GM21515 (cell line): ENCODE data around the gene PCGF3.
A peak's percentile ranks its signal among the peaks of the same experiment; 100 is the strongest.
"Not testable (repeated sequence)": the region's sequence is repeated elsewhere in the genome, so short reads cannot be mapped to it uniquely, and the experiment has no call there.

Source experiments
- ATAC-seq: cut with Tn5 transposase; IDR thresholded peaks from one replicate; pipeline ENCODE4 v1.9.1; 2021; ENCODE audit not compliant: unreplicated experiment

The PCGF3 gene

GRCh38 chr4:667545-667925 lies 38.1 kb upstream of the PCGF3 start:
- ATAC-seq = no peak

GRCh38 chr4:668219-668618 lies 37.4 kb upstream of the PCGF3 start:
- not testable (repeated sequence) for ATAC-seq

GRCh38 chr4:669806-670559 lies 35.6 kb upstream of the PCGF3 start:
- ATAC-seq = not testable (repeated sequence)

- ATAC-seq = no peak
These were observed 33.9 kb upstream of the PCGF3 start for GRCh38 chr4:671769-672168.

- no peak for ATAC-seq
These were observed 32.1 kb upstream of the PCGF3 start for GRCh38 chr4:673349-674091.

- ATAC-seq = peak; percentile 72
These were observed 31.2 kb upstream of the PCGF3 start, which contains the start of the genes ATP5ME and MYL5 for GRCh38 chr4:674172-675035. Gene ATP5ME (minus strand): TSS chr4:674276. CDS start chr4:674247, 29 bp downstream. Gene MYL5 (plus strand): TSS chr4:674542. CDS start chr4:678027, 3,485 bp downstream.

DNA sequence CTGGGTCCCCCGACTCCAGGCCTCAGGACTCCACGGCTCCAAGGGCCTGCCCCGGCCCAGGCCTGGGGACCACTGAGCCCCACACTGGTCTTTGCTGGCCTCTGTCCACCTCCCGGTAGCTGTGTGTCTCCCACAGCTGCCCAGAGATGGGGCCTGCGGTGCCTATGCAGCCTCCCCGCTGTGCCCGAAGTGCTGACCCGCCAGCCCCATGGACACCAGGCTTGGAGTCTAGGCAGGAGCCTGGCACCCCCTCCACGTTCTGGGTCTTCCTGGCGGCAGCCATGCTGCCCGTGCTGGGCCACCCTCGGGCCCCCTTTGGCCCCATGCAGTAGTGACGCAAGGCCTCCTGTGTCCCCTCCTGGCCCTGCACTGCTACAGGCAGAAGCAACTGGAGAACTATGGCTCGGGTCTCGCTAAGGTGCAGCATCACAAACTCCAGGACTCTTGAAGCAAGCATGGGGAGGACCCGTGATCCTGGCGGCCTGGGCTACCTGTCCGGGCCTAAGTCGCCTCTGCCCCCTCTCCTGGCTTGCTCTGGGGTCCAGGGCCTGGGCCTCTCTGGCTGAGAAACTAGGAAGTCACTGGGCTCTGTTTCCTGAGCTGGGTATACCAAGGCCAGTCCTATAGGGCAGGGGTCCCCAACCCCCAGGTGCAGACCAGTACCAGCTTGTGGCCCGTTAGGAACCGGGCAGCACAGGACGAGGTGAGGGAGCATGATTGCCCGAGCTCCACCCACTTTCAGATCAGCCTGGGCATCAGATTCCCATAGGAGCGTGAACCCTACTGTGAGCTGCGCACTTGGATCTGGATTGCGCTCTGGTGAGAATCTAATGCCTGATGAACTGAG lies 30.4 kb upstream of the PCGF3 start:
- peak; percentile 6 for ATAC-seq

GRCh38 chr4:675980-676870 lies 29.4 kb upstream of the PCGF3 start:
- no peak for ATAC-seq

DNA sequence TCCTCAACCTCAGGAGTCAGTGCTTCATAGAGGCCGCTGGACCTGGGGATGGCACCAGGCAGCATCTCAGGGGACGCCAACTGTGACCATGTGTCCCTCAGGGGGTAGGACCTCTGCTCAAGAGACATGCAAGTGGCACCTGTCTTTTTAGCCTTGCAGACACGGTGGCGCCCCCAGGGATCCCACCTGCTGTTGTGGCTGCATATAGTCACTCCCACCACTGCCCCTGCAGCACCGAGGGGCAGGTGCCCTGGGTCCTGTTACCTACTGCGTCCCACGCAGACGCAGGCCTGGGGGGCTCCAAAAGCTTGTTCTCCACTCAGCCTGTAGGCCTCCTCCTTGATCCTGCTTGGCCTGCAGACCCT lies 28.8 kb upstream of the PCGF3 start:
- ATAC-seq = no peak

DNA sequence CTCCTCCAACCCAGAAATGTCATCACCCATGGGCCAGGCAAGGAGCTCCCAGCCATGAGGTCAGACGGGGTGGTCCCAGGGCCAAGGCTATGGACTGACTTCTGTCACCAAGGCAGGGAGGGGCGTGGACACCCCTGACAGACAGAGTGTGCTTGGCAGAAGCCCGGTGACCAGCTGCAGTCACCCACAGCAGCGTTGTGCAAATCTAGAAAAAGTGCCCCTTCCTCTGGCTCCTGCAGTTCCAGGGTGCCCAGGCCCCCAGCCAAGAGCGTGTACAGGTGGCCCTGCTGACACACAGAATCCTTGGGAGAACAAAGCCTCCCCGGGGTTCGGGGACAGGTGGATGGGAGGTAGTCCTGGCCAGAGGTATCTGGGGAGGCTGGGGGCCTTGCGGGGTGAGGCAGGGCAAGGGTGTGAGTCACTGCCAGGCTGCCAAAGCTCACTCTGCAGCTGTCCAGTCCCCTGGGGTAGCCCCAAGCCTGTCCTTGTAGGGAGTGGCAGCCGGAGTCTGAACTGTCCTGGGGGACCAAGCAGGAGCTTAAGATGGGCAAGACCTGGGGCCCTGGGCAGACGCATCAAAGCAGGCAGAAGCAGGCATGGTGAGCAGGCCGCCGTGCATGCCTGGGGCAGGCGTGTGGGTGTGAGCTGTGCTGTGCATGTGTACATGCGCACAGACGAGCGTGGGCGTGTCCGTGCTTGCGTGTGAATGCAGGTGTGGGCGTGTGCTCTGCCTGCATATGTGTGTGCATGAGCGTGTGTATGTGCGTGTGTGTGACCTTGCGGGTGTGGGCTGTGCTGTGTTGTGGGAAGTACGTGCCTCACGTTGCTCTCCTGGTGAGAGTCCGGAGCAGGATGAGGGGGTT lies 28.0 kb upstream of the PCGF3 start:
- no peak for ATAC-seq

GRCh38 chr4:678331-679103 lies 27.1 kb upstream of the PCGF3 start:
- no peak for ATAC-seq

DNA sequence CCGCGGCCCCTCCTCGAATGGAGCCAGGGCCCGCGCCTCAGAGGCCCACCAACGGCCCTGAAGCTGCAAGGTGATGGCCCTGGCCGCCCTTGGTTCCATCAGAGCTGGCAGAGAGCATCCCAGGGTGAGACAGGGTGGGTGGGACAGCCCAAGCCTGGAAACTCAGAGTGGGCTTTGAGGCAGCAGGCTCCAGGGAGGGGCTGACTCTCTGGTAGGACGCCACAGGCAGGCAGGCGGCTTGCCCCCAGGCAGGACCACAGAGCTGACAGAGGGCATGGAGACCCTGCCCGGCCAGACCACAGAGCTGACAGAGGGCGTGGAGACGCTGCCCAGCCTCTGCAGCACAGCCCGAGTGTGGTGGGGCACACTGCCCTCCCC lies 26.5 kb upstream of the PCGF3 start:
- no peak for ATAC-seq

GRCh38 chr4:679629-680028 lies 26.0 kb upstream of the PCGF3 start:
- ATAC-seq = no peak

- ATAC-seq = no peak
These were observed 25.5 kb upstream of the PCGF3 start for GRCh38 chr4:680091-680490.

- no peak for ATAC-seq
These were observed 25.1 kb upstream of the PCGF3 start for GRCh38 chr4:680551-680927.

GRCh38 chr4:680928-681645 lies 24.5 kb upstream of the PCGF3 start:
- ATAC-seq = no peak

DNA sequence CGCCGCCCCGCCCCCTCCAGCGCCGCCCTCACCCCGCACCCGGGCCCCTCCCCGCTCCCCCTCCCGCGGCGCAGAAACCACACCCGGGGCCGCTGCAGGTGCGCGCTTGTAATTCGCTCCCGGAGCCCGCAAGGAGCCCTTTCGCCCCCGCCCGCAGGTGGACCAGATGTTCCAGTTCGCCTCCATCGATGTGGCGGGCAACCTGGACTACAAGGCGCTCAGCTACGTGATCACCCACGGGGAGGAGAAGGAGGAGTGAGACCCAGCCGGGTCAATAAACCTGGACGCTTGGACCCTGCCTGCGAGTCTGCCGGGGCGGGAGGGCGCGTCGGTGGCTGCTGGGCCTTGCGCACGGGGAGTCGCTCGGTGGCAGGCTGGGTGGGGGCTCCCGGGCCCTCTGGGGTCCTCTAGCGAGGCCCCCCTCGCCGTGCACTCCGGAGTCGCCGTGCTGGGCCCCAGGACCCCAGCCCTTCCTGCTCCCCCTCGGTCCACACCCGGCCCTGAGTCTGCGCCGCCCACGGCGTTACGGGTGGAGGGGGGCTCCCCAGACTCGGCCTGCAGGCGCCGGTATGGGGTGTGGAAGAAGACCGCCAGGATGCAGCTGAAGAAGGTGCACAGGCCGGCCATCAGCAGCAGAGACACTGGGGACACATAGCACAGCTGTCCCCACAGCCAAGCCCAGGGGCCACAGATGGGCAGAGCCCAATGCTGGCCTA lies 23.7 kb upstream of the PCGF3 start:
- no peak for ATAC-seq
